ENCODE results near the gene CRYL1. TPM values are rescaled to one million over a fixed set of nuclear protein-coding genes. Genes with fewer than 3 reads are reported as not detected.
A peak's percentile ranks its signal among the peaks of the same experiment; 100 is the strongest.

The CRYL1 gene
- total and polyA plus RNA-seq, 7 donors: 33.0 to 183 (median 53.5) TPM

GRCh38 chr13:20565115-20565736 lies 39.6 kb upstream of the CRYL1 start:
- WGBS, 2 donors: 83 to 93% methylated on average over 11 of the region's 11 CpGs

GRCh38 chr13:20561741-20562140 lies 36.1 kb upstream of the CRYL1 start:
- no peak for TF ChIP-seq POLR2A (IDR thresholded peaks at IDR 0.05)
- intact Hi-C loops (cut with DNase I): loop anchor here (10.0 kb wide), 1 partner anchor 263 kb away; no protein-coding TSS in a partner anchor
- Histone ChIP-seq H3K9me3 (no peaks in the 10 kb centered on the region), H3K4me3 (no peak overlapping the region), H3K36me3 (no peaks in the 10 kb centered on the region), H3K4me1 (peaks cover 0 to 7% (median 4%) of the 10 kb centered on the region in 4 donors), H3K27me3 (no peaks in the 10 kb centered on the region), H3K27ac (no peak overlapping the region)
- WGBS, 2 donors: 82 to 87% methylated on average over 5 of the region's 5 CpGs
- no peak for DNase-seq

More at GRCh38 chr13:20565115-20565736, 39.6 kb upstream of the CRYL1 start:
- Histone ChIP-seq H3K27me3 (no peaks in the 10 kb centered on the region), H3K27ac (no peak overlapping the region), H3K36me3 (no peaks in the 10 kb centered on the region), H3K4me1 (peaks cover 0 to 19% (median 15%) of the 10 kb centered on the region in 4 donors), H3K9me3 (no peaks in the 10 kb centered on the region), H3K4me3 (no peak overlapping the region)
- intact Hi-C loops (cut with DNase I): loop anchor here (10.0 kb wide), 1 partner anchor 260 kb away; no protein-coding TSS in a partner anchor
- DNase-seq: no peak
- no peak for TF ChIP-seq EP300 (IDR thresholded peaks at IDR 0.05)
- no peak for TF ChIP-seq POLR2A (IDR thresholded peaks at IDR 0.05)
- TF ChIP-seq CTCF (IDR thresholded peaks at IDR 0.05): no peak
- TF ChIP-seq POLR2AphosphoS5 (IDR thresholded peaks at IDR 0.05): no peak

GRCh38 chr13:20559659-20560356 lies 34.2 kb upstream of the CRYL1 start:
- DNase-seq: no peak
- WGBS, 2 donors: 88 to 91% methylated on average over 6 of the region's 6 CpGs
- Histone ChIP-seq H3K36me3 (no peaks in the 10 kb centered on the region), H3K9me3 (no peaks in the 10 kb centered on the region), H3K27me3 (no peaks in the 10 kb centered on the region), H3K4me3 (no peak overlapping the region), H3K27ac (no peak overlapping the region), H3K4me1 (no peaks in the 10 kb centered on the region)
- TF ChIP-seq CTCF (IDR thresholded peaks at IDR 0.05): no peak
- TF ChIP-seq POLR2AphosphoS5 (IDR thresholded peaks at IDR 0.05): no peak
- TF ChIP-seq POLR2A (IDR thresholded peaks at IDR 0.05): no peak
- TF ChIP-seq EP300 (IDR thresholded peaks at IDR 0.05): no peak
- intact Hi-C loops (cut with DNase I): loop anchor here (10.0 kb wide), 1 partner anchor 265 kb away; no protein-coding TSS in a partner anchor

GRCh38 chr13:20558982-20559381 lies 33.3 kb upstream of the CRYL1 start:
- WGBS, 2 donors: 80 to 95% methylated on average over 3 of the region's 3 CpGs
- H3K36me3 ChIP-seq: no peaks in the 10 kb centered on the region
- no peak overlapping the region for H3K27ac ChIP-seq
- intact Hi-C loops (cut with DNase I): no loop called here
- H3K4me3 ChIP-seq: no peak overlapping the region
- no peak for DNase-seq
- H3K9me3 ChIP-seq: no peaks in the 10 kb centered on the region
- H3K4me1 ChIP-seq: no peaks in the 10 kb centered on the region
- TF ChIP-seq POLR2AphosphoS5 (IDR thresholded peaks at IDR 0.05) (no peak), CTCF (IDR thresholded peaks at IDR 0.05) (no peak), POLR2A (IDR thresholded peaks at IDR 0.05) (no peak), EP300 (IDR thresholded peaks at IDR 0.05) (no peak)
- no peaks in the 10 kb centered on the region for H3K27me3 ChIP-seq

GRCh38 chr13:20553311-20553710 lies 27.7 kb upstream of the CRYL1 start:
- no peaks in the 10 kb centered on the region for H3K27me3 ChIP-seq
- H3K36me3 ChIP-seq: no peaks in the 10 kb centered on the region
- no peak for DNase-seq
- TF ChIP-seq CTCF (IDR thresholded peaks at IDR 0.05): no peak
- no peak for TF ChIP-seq EP300 (IDR thresholded peaks at IDR 0.05)
- no peak for TF ChIP-seq POLR2AphosphoS5 (IDR thresholded peaks at IDR 0.05)
- TF ChIP-seq POLR2A (IDR thresholded peaks at IDR 0.05): no peak
- H3K4me1 ChIP-seq: no peaks in the 10 kb centered on the region
- H3K27ac ChIP-seq: peak overlapping the region in 1 of 4 donors; percentile 39
- no peaks in the 10 kb centered on the region for H3K9me3 ChIP-seq
- intact Hi-C loops (cut with DNase I): no loop called here
- WGBS, 2 donors: 72 to 75% methylated on average over 3 of the region's 3 CpGs
- H3K4me3 ChIP-seq: no peak overlapping the region

Measured in sigmoid colon (tissue), 7 donors.